Natural killer cell (primary cell): ENCODE results near the gene SLC23A2. TPM values are rescaled to one million over a fixed set of nuclear protein-coding genes. Genes with fewer than 3 reads are reported as not detected.
"Not testable (repeated sequence)": the region's sequence is repeated elsewhere in the genome, so short reads cannot be mapped to it uniquely, and the experiment has no call there.

Experiments
- ATAC-seq, 3 donors: fragments of 150-1000 bp in 2 of 3; fragments of 200-7000 bp in 1 of 3; cut with Tn5 transposase; 1 replicate in 1 of 3; 2 replicates in 2 of 3; pipeline ENCODE4 v1.10.0; 2021; ENCODE audit warnings: mild to moderate bottlenecking in 2 of 3, moderate library complexity in 2 of 3
- DNase-seq, 2 donors: peaks; one replicate each; pipeline versions ENCODE4 v3.0.0 to v3.0.0-alpha.2; 2013 to 2021; ENCODE audit warnings: mixed read lengths in 1 of 2
- H3K27ac ChIP-seq: one replicate; pipeline ENCODE4 v1.5.1; 2013; ENCODE audit warnings: mild to moderate bottlenecking, low read length
- H3K27me3 ChIP-seq: one replicate; pipeline ENCODE4 v1.6.1; 2013; ENCODE audit warnings: low read length; ENCODE audit not compliant: control insufficient read depth, insufficient read depth
- H3K36me3 ChIP-seq: one replicate; pipeline ENCODE4 v1.6.1; 2013; ENCODE audit warnings: low read length; ENCODE audit not compliant: control insufficient read depth, insufficient read depth
- H3K4me1 ChIP-seq: one replicate; pipeline ENCODE4 v1.6.1; 2013; ENCODE audit warnings: low read length; ENCODE audit not compliant: control insufficient read depth, insufficient read depth
- H3K4me3 ChIP-seq: one replicate; pipeline ENCODE4 v1.5.1; 2013; ENCODE audit warnings: low read length
- H3K9me3 ChIP-seq: one replicate; pipeline ENCODE4 v1.6.1; 2013; ENCODE audit warnings: low read length; ENCODE audit not compliant: control insufficient read depth, insufficient read depth
- H3K27ac Mint-ChIP-seq, 2 donors: one replicate each; pipeline ENCODE4 v1.8.0; 2022; ENCODE audit warnings: mild to moderate bottlenecking in 2 of 2, mixed read lengths in 2 of 2, moderate library complexity in 1 of 2
- H3K27me3 Mint-ChIP-seq, 2 donors: one replicate each; pipeline ENCODE4 v1.8.0; 2022; ENCODE audit warnings: low read depth in 2 of 2, mixed read lengths in 2 of 2
- H3K36me3 Mint-ChIP-seq: one replicate; pipeline ENCODE4 v1.8.0; 2022; ENCODE audit warnings: mixed read lengths
- H3K4me1 Mint-ChIP-seq, 2 donors: one replicate each; pipeline ENCODE4 v1.8.0; 2022; ENCODE audit warnings: mixed read lengths in 2 of 2
- H3K4me3 Mint-ChIP-seq: one replicate; pipeline ENCODE4 v1.8.0; 2022; ENCODE audit warnings: mild to moderate bottlenecking, moderate library complexity, mixed read lengths
- H3K9me3 Mint-ChIP-seq, 2 donors: one replicate each; pipeline ENCODE4 v1.8.0; 2022; ENCODE audit warnings: mixed read lengths in 2 of 2
- CTCF ChIP-seq: fragments of 200-600 bp; IDR thresholded peaks from one replicate; pipeline ENCODE4 v1.8.0; 2022; ENCODE audit warnings: antibody characterized with exemption
- WGBS: methylation state at CpG from one replicate; pipeline ENCODE4 v1.1.7; 2013; ENCODE audit warnings: missing lambda C conversion rate; ENCODE audit not compliant: insufficient coverage; 5-methylcytosine and 5-hydroxymethylcytosine counted together
- intact Hi-C: fragments of 100-400 bp; cut with micrococcal nuclease; formaldehyde crosslinking; loops from one replicate; pipeline ENCODE4 v1.14.2; 2022
- total RNA-seq, 4 donors: library from RNA; stranded (reverse); fragments of 120-200 nt in 1 of 4; gene quantifications; one replicate each; pipeline versions ENCODE4 v1.2.3 to v1.2.4, GENCODE V29; 2013 to 2022

Gene SLC23A2
- total RNA-seq, 3 donors from 2014 or later (not counting 1 experiment from before 2014, with no cell fraction given), result 21.8 to 31.5 (median 26.0) TPM

- no peaks in the 10 kb centered on the region for H3K9me3 ChIP-seq
- Mint-ChIP-seq H3K36me3 (no peaks in the 10 kb centered on the region), H3K4me3 (no peak overlapping the region), H3K27me3 (no peaks in the 10 kb centered on the region), H3K9me3 (no peaks in the 10 kb centered on the region), H3K27ac (no peak overlapping the region), H3K4me1 (no peaks in the 10 kb centered on the region)
- no peak for TF ChIP-seq CTCF
- no peaks in the 10 kb centered on the region for H3K4me1 ChIP-seq
- H3K27ac ChIP-seq, result no peak overlapping the region
- no peaks in the 10 kb centered on the region for H3K36me3 ChIP-seq
- no peak for DNase-seq
- no peak for ATAC-seq
- 90% methylated on average over 10 of the region's 10 CpGs for WGBS
- H3K27me3 ChIP-seq, result no peaks in the 10 kb centered on the region
- no peak overlapping the region for H3K4me3 ChIP-seq
- intact Hi-C loops, result no loop called here
Observed at GRCh38 chr20:5031206-5031557, 29.9 kb upstream of the SLC23A2 start.

- Mint-ChIP-seq H3K9me3 (no peaks in the 10 kb centered on the region), H3K27me3 (no peaks in the 10 kb centered on the region), H3K36me3 (no peaks in the 10 kb centered on the region), H3K4me1 (no peaks in the 10 kb centered on the region), H3K4me3 (no peak overlapping the region), H3K27ac (no peak overlapping the region)
- no peak for ATAC-seq
- intact Hi-C loops, result no loop called here
- H3K4me3 ChIP-seq, result no peak overlapping the region
- no peaks in the 10 kb centered on the region for H3K4me1 ChIP-seq
- WGBS, result 75% methylated on average over 10 of the region's 10 CpGs
- H3K9me3 ChIP-seq, result no peaks in the 10 kb centered on the region
- no peak for DNase-seq
- H3K27ac ChIP-seq, result no peak overlapping the region
- no peaks in the 10 kb centered on the region for H3K27me3 ChIP-seq
- no peak for TF ChIP-seq CTCF
- no peaks in the 10 kb centered on the region for H3K36me3 ChIP-seq
Observed at GRCh38 chr20:5030348-5031205, 29.3 kb upstream of the SLC23A2 start.

- DNase-seq, H3K27ac ChIP-seq, H3K4me3 ChIP-seq, H3K27me3 ChIP-seq, H3K4me1 ChIP-seq, H3K36me3 ChIP-seq, H3K4me1 Mint-ChIP-seq, H3K9me3 ChIP-seq, ATAC-seq, H3K27ac Mint-ChIP-seq, H3K36me3 Mint-ChIP-seq, H3K9me3 Mint-ChIP-seq, intact Hi-C loops, H3K27me3 Mint-ChIP-seq, H3K4me3 Mint-ChIP-seq: not testable (repeated sequence)
- 97% methylated on average over 2 of the region's 4 CpGs for WGBS
Observed at GRCh38 chr20:5028258-5029059, 27.1 kb upstream of the SLC23A2 start.

- H3K27ac Mint-ChIP-seq, result no peak overlapping the region
- H3K4me1 Mint-ChIP-seq, result no peaks in the 10 kb centered on the region
- H3K27ac ChIP-seq, result no peak overlapping the region
- no CpG with 5 or more reads among the region's 4 CpGs for WGBS
- intact Hi-C loops, result no loop called here
- H3K4me3 ChIP-seq, result no peak overlapping the region
- no peak for DNase-seq
- ATAC-seq, result no peak
- no peaks in the 10 kb centered on the region for H3K27me3 Mint-ChIP-seq
- H3K27me3 ChIP-seq, result no peaks in the 10 kb centered on the region
- no peaks in the 10 kb centered on the region for H3K4me1 ChIP-seq
- H3K36me3 Mint-ChIP-seq, result no peaks in the 10 kb centered on the region
- H3K36me3 ChIP-seq, result no peaks in the 10 kb centered on the region
- no peaks in the 10 kb centered on the region for H3K9me3 ChIP-seq
- TF ChIP-seq CTCF, result no peak
- no peaks in the 10 kb centered on the region for H3K9me3 Mint-ChIP-seq
- no peak overlapping the region for H3K4me3 Mint-ChIP-seq
Observed at GRCh38 chr20:5024982-5025381, 23.7 kb upstream of the SLC23A2 start.
